GM19351 (cell line): ENCODE measurements around the gene DALRD3.

Source experiments
- ATAC-seq: cut with Tn5 transposase; IDR thresholded peaks from one replicate; pipeline ENCODE4 v1.9.1; 2021; ENCODE audit warnings: mild to moderate bottlenecking, moderate library complexity; ENCODE audit not compliant: unreplicated experiment

DALRD3 gene

DNA sequence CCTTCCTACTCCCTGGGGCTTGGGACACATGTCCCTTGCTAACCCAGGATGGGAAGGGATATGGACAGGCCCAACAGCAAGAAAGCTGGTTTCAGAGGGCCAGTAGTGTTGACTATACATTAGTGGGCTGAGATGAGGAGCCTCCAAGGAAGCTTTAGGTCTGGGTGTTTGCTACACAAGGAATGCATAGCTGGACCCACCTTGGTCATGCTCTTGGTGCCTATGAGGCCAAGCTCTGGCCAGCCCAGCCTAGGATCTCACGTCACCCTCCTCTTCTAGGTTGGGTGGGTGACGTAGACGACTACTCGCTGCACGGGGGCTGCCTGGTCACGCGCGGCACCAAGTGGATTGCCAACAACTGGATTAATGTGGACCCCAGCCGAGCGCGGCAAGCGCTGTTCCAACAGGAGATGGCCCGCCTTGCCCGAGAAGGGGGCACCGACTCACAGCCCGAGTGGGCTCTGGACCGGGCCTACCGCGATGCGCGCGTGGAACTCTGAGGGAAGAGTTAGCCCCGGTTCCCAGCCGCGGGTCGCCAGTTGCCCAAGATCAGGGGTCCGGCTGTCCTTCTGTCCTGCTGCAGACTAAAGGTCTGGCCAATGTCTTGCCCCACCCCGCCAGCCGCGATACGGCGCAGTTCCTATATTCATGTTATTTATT is 11.8 kb downstream of the DALRD3 start:
- no peak for ATAC-seq

DNA sequence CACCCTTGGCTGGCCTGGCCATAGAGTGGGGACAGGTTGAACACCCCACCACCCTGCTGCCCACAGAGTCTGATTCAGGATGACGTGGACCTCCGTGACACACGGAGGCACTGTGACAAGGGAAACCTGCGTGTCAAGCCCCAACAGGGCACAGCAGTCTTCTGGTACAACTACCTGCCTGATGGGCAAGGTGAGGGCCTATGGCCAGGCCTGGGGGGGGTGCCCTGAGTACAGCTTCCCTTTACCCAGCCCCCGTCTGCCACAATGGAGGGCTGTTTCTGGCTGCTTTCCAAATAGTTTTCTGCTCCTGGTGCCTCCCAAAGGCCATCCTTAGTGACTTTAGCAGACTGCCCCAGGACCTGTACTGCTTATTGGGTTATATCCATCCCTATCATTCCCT is 12.4 kb downstream of the DALRD3 start:
- no peak for ATAC-seq

DNA sequence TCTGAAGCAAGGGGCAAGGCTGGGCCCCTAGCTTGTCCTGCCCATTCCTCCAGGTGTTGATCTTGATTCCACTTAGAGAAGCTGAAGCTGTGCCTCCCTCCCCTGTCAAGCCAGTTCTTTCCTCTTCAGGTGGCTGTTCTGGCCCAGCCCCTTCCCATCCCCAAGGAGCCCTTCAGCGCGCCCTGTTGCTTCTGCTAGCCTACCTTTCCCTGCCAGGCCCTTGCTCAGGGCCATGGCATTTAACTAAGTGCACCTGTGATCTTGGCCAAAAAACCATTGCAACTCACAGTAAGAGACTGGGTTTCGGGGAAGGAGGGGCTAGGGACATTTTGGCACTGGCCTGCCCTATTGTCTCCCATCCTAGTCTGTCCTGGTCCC is 13.1 kb downstream of the DALRD3 start:
- ATAC-seq: no peak

DNA sequence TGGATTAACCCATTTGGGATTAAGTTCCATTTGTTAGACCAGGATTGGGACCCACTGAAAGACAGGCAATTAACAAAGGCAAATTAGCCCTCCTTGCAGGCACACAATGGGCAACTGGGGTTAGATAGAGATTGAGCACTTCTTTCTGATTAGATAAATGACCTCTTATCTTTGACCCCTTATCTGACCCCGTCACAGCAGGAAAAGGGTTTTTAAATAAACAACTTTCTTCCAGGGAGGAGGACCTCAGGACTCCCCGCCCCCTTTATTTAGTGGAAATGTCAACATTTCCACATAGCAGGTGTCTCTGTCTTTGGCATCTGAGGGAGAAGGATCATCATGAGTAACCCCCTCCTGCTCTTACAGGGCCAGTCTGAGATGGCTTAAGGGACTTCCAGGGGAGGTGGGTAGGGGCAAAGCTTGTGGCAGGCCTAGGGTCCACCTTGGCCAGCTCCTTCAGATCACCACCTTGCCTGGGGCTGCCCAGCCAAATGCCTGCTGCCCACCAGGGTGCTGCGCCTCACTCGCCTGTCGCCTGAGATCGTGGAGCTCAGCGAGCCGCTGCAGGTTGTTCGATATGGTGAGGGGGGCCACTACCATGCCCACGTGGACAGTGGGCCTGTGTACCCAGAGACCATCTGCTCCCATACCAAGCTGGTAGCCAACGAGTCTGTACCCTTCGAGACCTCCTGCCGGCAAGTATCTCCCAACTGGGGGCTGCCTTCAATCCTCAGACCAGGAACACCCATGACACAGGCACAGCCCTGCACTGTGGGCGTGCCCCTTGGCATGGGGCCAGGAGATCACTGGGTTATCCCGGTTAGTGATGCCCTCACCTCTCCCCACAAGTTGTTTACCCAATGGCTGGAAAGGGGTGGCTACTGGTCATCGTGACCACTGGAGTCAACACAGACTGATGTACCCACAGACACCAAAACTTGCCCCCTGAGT is 13.8 kb downstream of the DALRD3 start:
- ATAC-seq: no peak

DNA sequence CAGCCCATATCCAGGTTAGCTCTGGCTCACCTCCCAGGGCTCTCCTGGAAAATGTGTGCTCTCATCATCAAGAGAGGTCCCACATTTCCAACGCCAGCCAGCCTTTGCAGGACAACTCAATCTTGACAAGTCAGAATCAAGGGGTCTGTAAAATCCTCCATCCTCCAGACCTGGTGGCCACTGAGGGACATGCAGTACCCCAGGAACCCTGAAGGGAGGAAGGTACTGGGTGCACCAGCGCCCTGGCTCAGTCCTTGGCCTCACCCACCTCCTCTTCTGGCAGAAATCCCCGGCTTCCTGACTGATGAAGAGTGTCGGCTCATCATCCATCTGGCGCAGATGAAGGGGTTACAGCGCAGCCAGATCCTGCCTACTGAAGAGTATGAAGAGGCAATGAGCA is 17.2 kb downstream of the DALRD3 start:
- ATAC-seq: no peak

DNA sequence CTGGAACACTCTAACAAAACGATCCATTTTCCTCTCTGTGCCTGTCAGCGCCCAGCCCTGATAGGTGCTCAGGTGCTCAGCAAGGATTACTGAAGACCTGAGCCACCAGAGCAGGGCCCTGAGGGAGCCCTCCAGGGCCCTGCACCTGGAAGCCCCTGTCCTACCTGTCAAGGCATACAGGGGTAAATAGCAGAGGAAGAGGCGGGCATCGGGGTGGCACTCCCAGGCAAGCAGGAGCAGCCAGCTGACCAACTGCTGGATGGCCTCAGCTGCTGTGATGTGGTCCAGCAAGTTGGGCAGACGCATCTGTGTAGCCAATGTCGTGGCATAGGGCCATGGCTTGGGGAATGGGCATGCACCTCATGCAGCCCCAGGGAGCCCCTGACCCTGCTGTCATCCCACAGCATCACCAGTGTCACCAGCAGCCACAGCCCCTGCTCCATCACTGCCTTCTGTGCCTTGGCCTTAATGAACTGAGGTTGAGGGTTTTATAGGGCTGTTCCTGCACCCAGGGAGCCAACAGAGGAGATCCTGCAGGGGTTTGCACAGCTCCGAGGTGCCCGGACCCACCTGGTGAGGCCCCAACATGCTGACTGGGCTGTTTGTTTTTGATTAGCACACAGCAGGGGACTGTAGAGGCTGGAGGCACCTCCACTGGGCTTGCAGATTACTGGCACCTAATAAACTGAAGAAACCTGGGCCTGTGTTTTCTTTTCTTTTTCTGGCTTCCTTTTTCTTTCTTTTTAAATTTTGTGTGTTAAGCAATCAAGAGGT is 19.1 kb downstream of the DALRD3 start:
- no peak for ATAC-seq

DNA sequence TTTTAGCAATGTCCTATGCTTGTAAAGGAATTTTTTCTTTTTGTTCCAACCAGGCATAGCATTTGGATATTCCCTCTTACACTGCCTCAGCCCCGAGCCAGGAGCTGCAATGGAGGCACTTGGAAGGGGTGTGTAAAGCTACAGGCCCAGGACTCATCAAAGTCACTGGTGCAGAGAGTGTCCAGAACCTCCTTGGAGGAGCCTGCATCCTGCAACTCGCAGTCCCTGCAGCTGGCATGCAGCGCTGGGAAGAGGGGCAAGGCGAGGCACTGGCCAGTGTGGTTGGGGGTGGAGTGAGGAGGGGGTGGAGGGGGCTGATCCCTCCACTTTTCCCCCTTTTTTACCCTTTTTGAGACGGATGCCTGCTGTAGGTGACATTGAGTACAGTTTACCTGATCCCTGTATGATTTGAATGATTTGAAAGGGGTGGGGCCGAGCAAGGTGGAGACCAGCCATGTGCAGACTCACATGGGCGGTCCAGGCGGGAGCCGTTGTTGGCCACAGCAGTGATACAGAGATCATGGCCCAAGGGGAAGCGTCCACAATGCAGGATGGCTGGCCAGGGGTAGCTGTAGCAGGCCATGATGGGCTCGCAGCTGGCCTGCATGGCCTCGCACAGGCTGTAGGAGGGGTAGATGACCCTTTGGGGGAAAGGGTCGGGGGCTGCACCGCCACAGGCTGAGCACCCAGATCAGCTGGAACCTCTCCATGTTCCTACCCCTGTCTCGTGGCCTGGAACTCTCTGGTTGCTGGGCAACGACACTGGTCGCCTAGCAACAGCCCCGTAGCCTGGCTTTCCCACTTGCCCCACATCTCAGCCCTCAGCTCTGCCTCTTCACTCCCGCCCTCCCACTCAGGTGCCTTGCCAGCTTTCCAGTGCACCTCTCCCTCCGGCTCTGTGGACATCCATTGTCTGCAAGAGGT is 20.4 kb downstream of the DALRD3 start:
- ATAC-seq: no peak

DNA sequence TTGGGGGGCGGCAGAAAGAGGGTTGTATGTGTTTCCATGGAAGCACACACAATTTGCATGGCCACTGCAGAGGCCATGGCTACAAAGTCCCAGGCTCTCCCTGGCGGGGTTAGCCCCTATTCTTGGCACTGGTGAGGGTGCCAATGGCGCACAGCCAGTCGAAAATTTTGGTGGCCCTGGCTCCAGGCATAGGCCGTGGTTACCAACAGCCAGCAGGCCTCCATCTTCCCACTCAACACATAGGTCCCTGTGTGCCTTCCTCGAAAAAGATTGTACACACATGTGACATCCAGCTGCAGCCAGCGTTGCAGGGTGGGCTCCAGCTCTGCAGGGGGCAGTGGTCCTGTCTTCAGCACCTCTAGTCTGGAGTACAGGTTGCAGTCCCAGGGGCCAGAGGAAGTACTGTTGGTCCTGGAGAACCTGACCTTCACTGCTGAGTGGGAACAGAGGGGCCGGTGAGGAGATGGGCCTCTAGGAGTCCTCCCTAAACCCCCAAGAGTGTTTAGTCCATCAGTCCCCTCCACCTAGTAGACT is 21.2 kb downstream of the DALRD3 start:
- no peak for ATAC-seq

DNA sequence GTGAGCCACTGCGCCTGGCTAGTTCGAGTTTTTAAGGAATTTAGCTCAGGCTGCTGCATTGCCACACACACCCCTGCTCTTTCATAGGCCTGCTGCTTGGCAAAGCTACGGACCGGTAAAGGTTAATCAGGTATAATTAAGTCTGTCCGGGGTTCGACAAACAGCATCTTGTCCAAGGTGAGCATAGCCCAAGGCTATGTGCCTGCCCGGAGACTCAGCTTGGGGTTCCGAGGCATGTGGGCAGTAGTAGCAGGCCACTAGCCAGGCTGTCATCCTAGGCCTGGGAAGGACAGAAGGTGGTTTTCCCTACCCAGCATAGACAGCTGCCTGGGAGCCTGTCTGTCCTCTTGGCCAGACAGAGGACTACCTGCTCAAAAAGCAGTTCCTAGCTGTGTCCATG is 21.7 kb downstream of the DALRD3 start:
- no peak for ATAC-seq

DNA sequence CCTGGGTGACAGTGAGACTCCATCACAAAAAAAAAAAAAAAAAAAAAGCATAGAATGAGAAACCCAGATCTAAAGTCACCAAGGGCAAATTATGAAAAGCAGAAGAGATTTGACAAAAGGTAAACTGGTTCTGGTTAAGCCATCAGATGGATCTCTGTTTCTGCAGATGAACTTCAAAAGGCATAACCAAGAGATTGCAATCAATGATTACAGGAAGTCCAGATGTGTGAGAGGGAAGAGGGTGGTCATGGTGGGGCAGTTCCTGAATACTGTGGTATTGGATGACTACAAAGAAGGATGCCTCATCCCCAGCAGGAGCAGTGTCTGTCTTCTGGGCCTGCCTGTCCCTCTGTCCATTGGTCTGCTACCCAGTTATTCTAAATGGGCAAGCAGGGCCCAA is 24.5 kb downstream of the DALRD3 start:
- no peak for ATAC-seq

DNA sequence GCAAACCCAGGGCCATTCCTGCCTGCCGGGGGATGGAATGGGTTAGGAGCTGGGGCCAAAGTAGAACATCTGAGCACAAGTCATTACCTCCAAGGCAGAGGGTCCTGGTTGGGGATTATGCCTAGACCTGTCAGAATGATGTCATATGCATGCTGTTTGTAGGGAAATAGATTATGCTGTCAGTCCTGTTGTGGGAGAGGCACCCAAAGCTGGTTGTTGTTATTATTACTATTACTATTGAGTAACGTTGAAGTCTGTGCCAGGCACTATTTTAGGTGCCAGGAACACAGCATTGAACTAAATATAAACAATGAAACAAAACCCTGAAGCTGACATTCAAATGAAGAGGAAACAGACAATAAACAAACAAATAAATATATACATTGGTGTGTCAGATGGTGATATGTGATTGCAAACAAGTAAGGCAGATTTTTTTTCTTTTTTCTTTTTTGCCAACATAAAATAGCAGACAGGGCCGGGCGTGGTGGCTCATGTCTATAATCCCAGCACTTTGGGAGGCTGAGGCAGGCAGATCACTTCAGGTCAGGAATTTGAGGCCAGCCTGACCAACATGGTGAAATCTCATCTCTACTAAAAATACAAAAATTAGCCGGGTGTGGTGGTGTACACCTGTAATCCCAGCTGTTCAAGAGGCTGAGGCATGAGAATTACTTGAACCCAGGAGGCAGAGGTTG is 26.4 kb downstream of the DALRD3 start:
- ATAC-seq: no peak

DNA sequence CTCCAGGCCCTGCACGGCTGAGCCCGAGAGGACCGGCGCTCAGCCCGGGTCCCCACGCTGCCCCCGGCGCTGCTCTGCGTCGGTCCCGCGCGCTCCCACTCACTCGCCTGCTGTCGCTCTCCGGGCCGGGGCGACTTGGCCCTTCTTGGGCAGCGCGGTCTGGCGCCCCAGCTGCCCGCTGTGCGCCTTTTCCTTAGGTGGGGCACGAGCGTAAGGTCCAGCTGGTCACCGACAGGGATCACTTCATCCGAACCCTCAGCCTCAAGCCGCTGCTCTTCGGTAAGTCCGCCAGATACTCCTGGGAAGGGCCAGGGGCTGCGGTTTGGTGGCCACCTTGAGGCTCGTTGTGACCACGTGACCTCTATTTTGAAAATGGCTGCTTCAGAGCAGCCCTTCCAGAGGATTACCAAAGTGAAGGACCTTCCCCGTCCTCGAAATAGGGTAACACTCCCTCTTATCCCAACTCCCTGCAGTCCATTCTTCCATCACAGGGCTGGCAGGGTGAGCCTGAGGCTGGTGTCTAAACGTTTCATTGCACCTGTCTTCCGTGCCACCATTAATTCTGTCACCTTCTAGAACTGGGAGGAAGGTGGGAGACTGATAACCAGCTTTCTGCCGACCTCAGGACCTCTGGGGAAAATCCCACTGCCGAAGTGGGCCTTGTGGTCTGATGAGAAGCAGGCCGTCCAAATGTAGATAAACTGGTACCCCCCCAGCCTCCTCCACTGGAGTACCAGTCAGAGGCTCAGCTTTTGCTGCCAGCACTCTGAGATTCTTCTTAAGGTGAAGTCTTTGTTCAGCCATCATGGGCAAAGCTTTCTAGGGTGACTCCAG is 27.5 kb downstream of the DALRD3 start:
- ATAC-seq: peak; percentile 18

DNA sequence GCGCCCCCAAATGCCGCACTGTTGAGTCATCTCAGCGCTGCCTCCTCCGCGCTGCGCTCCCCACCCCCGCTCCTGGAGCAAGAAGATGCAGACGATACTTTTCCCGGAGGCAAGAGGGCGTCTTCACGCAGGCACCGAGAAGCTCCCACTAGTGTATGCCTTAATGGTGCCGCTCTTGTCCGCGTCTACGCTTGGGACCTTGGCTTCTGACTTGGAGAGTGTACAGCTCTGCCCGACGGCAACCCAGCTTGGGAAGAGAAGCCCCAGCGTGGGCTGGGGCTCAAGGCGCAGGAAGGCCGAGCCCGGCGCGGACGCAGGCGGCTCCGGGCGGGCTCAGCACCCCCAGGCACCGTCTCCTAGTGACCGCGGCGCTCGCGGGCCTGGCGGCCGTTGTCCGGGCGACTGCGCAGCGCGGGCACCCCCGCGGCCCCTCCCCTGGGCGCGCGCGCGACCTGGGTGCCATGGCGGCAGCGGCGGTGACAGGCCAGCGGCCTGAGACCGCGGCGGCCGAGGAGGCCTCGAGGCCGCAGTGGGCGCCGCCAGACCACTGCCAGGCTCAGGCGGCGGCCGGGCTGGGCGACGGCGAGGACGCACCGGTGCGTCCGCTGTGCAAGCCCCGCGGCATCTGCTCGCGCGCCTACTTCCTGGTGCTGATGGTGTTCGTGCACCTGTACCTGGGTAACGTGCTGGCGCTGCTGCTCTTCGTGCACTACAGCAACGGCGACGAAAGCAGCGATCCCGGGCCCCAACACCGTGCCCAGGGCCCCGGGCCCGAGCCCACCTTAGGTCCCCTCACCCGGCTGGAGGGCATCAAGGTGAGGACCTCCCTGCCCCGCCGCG is 28.4 kb downstream of the DALRD3 start, which contains the start of gene P4HTM:
P4HTM (plus strand) TSS at position 446 of the 840 bp plus-strand sequence; CDS start at position 462, 16 bp downstream.
- ATAC-seq: peak; percentile 57

DNA sequence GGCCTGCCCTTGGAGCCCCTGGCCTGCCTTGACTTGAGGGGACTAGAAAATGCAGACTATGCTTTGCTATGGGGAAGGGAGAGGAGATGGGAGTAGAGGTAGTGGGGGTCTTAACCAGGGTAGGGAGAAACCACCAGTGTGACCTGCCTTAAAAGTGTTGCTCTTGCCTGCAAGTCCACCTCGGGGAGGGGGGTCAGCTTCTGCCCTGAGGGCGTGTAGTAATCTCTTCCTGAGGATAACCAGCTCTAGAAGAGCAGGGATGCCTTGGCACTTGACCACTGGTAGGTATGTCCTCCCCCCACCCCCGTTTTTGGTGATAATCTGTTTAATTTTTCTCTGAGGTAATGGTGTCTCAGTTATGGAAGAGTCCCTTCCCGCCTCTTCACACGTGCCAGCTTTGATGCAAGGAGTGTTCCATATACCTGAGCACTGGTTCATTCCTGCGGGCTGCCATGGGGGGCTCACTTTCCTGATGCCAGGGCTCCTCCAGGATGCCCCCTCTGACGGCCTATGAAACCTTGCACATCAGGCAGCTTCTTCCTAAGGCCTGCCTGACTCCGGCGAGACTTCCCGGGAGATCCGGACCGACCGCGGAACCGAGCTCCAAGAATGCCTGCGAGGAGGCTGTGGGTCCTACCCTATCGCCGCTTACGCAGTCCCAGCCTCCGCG is 29.1 kb downstream of the DALRD3 start:
- ATAC-seq: no peak

DNA sequence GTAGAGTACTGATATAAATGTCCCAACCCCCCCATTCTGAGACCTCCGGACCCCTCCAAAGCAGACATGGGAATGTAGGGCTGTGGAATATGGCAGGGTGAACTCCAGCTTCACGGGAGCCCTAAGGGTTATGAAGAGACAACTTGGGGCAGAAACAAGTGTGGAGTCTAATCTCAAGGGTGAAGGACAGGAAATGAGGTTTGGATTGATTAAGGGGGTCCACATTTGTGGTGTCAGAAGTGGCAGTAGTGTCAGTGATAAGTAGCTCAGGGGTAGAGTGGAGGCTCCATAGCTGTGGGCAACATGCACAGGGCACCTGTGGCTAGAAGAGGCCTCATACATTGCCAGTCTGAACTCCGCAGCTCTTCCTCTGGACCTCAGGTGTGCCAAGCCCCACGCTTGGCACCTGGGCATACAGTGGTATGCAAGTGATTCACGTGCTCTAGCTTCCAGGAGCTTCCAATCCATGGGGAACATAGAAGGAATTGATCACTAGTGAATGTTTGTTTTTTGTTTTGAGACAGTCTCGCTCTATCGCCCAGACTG is 32.5 kb downstream of the DALRD3 start:
- ATAC-seq: no peak

DNA sequence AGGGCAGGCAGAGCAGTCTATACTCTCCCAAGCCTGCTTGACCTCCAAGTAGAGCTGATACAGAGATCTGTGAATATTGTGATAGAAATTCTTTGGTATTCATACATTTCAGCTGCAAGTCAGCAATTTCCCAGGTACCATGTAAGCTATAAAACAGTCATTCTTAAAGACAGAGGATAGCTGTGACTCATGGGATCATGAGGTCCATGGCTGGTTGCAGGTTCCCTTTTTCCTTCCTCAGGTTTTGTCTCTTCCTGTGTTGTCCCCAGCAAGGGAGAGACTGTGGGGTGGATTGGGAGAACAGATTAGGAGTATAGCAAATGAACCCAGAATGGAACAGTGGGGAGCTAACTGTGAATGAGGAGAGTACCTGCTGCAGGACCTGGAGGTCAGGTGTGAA is 33.7 kb downstream of the DALRD3 start:
- no peak for ATAC-seq

DNA sequence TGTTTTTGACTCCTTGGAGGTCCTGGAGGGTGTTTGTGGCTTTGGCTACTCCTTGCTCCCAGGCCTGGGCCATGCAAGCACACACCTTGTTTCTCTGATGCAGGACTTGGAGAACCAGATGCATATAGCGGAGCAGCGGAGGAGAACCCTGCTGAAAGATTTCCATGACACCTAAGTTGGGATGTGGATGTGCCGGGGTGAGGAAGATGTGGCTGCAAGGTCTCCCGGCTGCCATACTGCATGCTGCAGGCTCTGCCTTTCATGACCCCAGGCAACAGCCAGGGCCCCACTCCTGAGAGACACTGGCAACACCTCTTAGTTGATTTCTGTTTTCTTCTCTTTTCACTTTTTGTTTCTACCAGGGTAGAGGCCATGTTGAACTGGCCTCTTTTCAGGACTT is 35.3 kb downstream of the DALRD3 start:
- no peak for ATAC-seq
